ENCODE data around the gene ETV7. TPM values are rescaled to one million over a fixed set of nuclear protein-coding genes. Genes with fewer than 3 reads are reported as not detected.

ETV7 gene
- total RNA-seq, 1 donor: 3.3 TPM

DNA sequence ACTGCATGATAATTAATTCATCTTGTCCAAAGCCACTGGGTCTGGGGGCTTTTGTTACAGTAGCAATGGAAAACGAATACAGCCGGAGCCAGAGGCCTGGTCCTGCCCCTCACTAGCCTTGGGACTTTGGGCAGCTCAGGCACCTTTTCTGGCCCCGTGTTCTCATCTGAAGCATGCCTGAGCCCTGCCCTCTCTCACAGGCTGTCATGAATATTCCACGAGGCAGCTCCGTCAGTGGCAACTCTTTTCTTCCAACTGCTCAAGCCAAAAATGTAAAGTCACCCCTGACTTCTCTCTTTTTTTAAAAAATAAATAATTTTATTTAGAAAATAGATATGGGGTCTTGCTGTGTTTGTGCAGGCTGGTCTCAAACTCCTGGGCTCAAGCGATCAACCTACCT is 56.1 kb downstream of the ETV7 start:
- no peaks in the 10 kb centered on the region for H3K79me2 ChIP-seq (ENCODE audit: insufficient read depth, low read length)
- H3K27me3 ChIP-seq (ENCODE audit: insufficient read depth, low read length): peaks cover 75% of the 10 kb centered on the region
- DNase-seq (ENCODE audit: insufficient read length, low spot score, missing footprints): no peak
- H3K27ac ChIP-seq (ENCODE audit: low read depth, low read length): no peak overlapping the region
- TF ChIP-seq, protein P1, sequence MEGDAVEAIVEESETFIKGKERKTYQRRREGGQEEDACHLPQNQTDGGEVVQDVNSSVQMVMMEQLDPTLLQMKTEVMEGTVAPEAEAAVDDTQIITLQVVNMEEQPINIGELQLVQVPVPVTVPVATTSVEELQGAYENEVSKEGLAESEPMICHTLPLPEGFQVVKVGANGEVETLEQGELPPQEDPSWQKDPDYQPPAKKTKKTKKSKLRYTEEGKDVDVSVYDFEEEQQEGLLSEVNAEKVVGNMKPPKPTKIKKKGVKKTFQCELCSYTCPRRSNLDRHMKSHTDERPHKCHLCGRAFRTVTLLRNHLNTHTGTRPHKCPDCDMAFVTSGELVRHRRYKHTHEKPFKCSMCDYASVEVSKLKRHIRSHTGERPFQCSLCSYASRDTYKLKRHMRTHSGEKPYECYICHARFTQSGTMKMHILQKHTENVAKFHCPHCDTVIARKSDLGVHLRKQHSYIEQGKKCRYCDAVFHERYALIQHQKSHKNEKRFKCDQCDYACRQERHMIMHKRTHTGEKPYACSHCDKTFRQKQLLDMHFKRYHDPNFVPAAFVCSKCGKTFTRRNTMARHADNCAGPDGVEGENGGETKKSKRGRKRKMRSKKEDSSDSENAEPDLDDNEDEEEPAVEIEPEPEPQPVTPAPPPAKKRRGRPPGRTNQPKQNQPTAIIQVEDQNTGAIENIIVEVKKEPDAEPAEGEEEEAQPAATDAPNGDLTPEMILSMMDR (IDR thresholded peaks at IDR 0.05; ENCODE audit: extremely low read depth, low read depth, low read length): no peak
- H3K9me3 ChIP-seq (ENCODE audit: low read depth, low read length): no peaks in the 10 kb centered on the region
- no peaks in the 10 kb centered on the region for H3K4me1 ChIP-seq (ENCODE audit: insufficient read depth, low read length)
- no peak overlapping the region for H2AFZ ChIP-seq (ENCODE audit: low read length)
- no peak overlapping the region for H3K4me3 ChIP-seq (ENCODE audit: insufficient read depth, low read length)
- no peaks in the 10 kb centered on the region for H3K36me3 ChIP-seq (ENCODE audit: insufficient read depth, low read length)
- no peaks in the 10 kb centered on the region for H4K20me1 ChIP-seq (ENCODE audit: insufficient read depth, low read length)
- no peak overlapping the region for H3K4me2 ChIP-seq (ENCODE audit: insufficient read depth, low read length)

DNA sequence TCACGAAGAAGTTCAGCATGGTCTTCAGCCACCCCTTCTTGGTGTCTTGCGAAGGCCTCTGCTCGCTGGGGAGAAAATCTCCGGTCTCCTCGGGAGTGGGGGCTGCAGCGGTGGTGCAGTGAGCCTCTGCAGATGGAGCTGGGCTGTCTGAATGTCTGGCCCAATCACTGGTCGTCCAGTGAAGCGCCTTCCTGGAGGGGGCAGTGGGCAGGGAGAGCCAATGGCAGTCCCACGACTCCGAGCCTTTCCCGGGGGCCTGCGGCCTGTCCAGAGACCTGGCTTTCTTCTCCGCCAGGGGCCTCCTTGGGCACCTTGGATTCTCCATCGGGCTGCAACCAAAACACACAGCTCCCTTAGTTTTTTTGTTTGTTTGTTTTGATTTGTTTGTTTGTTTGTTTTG is 57.1 kb downstream of the ETV7 start:
- no peak for DNase-seq (ENCODE audit: insufficient read length, low spot score, missing footprints)
- no peaks in the 10 kb centered on the region for H4K20me1 ChIP-seq (ENCODE audit: insufficient read depth, low read length)
- H3K4me2 ChIP-seq (ENCODE audit: insufficient read depth, low read length): no peak overlapping the region
- H3K27ac ChIP-seq (ENCODE audit: low read depth, low read length): no peak overlapping the region
- TF ChIP-seq, protein P1 (IDR thresholded peaks at IDR 0.05; ENCODE audit: extremely low read depth, low read depth, low read length): no peak
- no peaks in the 10 kb centered on the region for H3K36me3 ChIP-seq (ENCODE audit: insufficient read depth, low read length)
- no peak overlapping the region for H3K4me3 ChIP-seq (ENCODE audit: insufficient read depth, low read length)
- H3K79me2 ChIP-seq (ENCODE audit: insufficient read depth, low read length): no peaks in the 10 kb centered on the region
- H2AFZ ChIP-seq (ENCODE audit: low read length): no peak overlapping the region
- H3K9me3 ChIP-seq (ENCODE audit: low read depth, low read length): no peaks in the 10 kb centered on the region
- H3K27me3 ChIP-seq (ENCODE audit: insufficient read depth, low read length): peaks cover 70% of the 10 kb centered on the region
- no peaks in the 10 kb centered on the region for H3K4me1 ChIP-seq (ENCODE audit: insufficient read depth, low read length)

DNA sequence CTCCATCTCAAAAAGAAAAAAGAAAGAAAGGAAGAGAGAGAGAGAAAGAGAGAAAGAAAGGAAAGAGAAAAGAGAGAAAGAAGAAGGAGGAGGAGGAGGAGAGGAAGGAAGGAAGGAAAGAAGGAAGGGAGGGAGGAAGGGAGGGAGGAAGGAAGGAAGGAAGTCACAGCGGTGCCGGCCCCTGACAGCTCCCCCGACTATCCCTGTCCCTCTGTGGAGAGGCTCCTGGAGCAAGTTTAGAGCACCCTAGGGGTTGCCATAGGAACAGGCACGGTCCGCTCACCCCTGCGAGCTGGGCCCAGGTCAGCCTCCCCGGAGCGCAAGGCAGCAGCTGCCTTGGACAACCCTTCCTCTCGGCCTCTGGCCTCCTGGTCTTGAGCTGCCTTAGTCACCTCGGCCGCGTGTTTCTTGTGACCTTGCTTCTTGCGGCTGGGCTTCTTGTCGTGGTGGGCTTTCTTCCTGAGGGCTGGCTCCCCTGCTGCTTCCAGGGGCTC is 57.6 kb downstream of the ETV7 start:
- Histone ChIP-seq H2AFZ (ENCODE audit: low read length) (no peak overlapping the region), H4K20me1 (ENCODE audit: insufficient read depth, low read length) (no peaks in the 10 kb centered on the region), H3K4me3 (ENCODE audit: insufficient read depth, low read length) (no peak overlapping the region), H3K27ac (ENCODE audit: low read depth, low read length) (no peak overlapping the region), H3K27me3 (ENCODE audit: insufficient read depth, low read length) (peaks cover 65% of the 10 kb centered on the region), H3K4me2 (ENCODE audit: insufficient read depth, low read length) (no peak overlapping the region), H3K79me2 (ENCODE audit: insufficient read depth, low read length) (no peaks in the 10 kb centered on the region), H3K36me3 (ENCODE audit: insufficient read depth, low read length) (no peaks in the 10 kb centered on the region), H3K9me3 (ENCODE audit: low read depth, low read length) (no peaks in the 10 kb centered on the region), H3K4me1 (ENCODE audit: insufficient read depth, low read length) (no peaks in the 10 kb centered on the region)
- TF ChIP-seq, protein P1 (IDR thresholded peaks at IDR 0.05; ENCODE audit: extremely low read depth, low read depth, low read length): no peak
- no peak for DNase-seq (ENCODE audit: insufficient read length, low spot score, missing footprints)

DNA sequence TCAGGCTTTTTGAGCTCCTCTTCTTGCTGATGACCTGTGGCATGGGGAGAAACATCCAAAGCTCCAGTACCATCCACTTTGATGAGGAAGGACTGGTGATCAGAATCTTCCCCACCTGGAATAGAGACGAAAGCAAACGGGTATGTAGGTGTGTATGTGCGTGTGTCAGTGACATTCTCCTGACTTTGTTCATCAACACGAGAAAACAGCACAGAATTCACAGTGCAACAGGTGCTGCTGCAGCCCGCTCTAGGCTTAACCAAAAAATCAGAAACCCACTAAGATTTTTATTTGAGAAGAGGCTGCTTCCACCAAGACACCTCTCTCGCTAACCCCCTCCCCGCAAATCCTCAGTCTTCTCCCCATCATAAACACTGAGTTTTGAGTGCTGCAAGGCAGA is 58.9 kb downstream of the ETV7 start:
- Histone ChIP-seq H3K36me3 (ENCODE audit: insufficient read depth, low read length) (no peaks in the 10 kb centered on the region), H3K27me3 (ENCODE audit: insufficient read depth, low read length) (peaks cover 53% of the 10 kb centered on the region), H3K27ac (ENCODE audit: low read depth, low read length) (no peak overlapping the region), H3K9me3 (ENCODE audit: low read depth, low read length) (no peaks in the 10 kb centered on the region), H3K79me2 (ENCODE audit: insufficient read depth, low read length) (no peaks in the 10 kb centered on the region), H3K4me3 (ENCODE audit: insufficient read depth, low read length) (no peak overlapping the region), H3K4me1 (ENCODE audit: insufficient read depth, low read length) (no peaks in the 10 kb centered on the region), H3K4me2 (ENCODE audit: insufficient read depth, low read length) (no peak overlapping the region), H4K20me1 (ENCODE audit: insufficient read depth, low read length) (no peaks in the 10 kb centered on the region), H2AFZ (ENCODE audit: low read length) (no peak overlapping the region)
- TF ChIP-seq, protein P1 (IDR thresholded peaks at IDR 0.05; ENCODE audit: extremely low read depth, low read depth, low read length): no peak
- DNase-seq (ENCODE audit: insufficient read length, low spot score, missing footprints): no peak

Measured in osteoblast (primary cell).